ENCODE data around the gene COASY.

GRCh38 chr17:42520540-42520951 is 41.4 kb upstream of the COASY start:
- TF ChIP-seq, protein P1, sequence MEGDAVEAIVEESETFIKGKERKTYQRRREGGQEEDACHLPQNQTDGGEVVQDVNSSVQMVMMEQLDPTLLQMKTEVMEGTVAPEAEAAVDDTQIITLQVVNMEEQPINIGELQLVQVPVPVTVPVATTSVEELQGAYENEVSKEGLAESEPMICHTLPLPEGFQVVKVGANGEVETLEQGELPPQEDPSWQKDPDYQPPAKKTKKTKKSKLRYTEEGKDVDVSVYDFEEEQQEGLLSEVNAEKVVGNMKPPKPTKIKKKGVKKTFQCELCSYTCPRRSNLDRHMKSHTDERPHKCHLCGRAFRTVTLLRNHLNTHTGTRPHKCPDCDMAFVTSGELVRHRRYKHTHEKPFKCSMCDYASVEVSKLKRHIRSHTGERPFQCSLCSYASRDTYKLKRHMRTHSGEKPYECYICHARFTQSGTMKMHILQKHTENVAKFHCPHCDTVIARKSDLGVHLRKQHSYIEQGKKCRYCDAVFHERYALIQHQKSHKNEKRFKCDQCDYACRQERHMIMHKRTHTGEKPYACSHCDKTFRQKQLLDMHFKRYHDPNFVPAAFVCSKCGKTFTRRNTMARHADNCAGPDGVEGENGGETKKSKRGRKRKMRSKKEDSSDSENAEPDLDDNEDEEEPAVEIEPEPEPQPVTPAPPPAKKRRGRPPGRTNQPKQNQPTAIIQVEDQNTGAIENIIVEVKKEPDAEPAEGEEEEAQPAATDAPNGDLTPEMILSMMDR (conservative IDR thresholded peaks at IDR 0.05 in 1 of 2, IDR thresholded peaks at IDR 0.05 in 1 of 2; ENCODE audit: extremely low read depth in 1 of 2, insufficient read depth in 1 of 2, low read depth in 1 of 2, low read length in 2 of 2), result peak in 1 of 2 donors; percentile 33
- TF ChIP-seq EZH2 (IDR thresholded peaks at IDR 0.05; ENCODE audit: borderline replicate concordance, low read length), result no peak

Data from mammary epithelial cell (primary cell).